ENCODE results near the gene PLB1.
A peak's percentile ranks its signal among the peaks of the same experiment; 100 is the strongest.

PLB1 gene, protein sequence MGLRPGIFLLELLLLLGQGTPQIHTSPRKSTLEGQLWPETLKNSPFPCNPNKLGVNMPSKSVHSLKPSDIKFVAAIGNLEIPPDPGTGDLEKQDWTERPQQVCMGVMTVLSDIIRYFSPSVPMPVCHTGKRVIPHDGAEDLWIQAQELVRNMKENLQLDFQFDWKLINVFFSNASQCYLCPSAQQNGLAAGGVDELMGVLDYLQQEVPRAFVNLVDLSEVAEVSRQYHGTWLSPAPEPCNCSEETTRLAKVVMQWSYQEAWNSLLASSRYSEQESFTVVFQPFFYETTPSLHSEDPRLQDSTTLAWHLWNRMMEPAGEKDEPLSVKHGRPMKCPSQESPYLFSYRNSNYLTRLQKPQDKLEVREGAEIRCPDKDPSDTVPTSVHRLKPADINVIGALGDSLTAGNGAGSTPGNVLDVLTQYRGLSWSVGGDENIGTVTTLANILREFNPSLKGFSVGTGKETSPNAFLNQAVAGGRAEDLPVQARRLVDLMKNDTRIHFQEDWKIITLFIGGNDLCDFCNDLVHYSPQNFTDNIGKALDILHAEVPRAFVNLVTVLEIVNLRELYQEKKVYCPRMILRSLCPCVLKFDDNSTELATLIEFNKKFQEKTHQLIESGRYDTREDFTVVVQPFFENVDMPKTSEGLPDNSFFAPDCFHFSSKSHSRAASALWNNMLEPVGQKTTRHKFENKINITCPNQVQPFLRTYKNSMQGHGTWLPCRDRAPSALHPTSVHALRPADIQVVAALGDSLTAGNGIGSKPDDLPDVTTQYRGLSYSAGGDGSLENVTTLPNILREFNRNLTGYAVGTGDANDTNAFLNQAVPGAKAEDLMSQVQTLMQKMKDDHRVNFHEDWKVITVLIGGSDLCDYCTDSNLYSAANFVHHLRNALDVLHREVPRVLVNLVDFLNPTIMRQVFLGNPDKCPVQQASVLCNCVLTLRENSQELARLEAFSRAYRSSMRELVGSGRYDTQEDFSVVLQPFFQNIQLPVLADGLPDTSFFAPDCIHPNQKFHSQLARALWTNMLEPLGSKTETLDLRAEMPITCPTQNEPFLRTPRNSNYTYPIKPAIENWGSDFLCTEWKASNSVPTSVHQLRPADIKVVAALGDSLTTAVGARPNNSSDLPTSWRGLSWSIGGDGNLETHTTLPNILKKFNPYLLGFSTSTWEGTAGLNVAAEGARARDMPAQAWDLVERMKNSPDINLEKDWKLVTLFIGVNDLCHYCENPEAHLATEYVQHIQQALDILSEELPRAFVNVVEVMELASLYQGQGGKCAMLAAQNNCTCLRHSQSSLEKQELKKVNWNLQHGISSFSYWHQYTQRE (N-terminal part only)

DNA sequence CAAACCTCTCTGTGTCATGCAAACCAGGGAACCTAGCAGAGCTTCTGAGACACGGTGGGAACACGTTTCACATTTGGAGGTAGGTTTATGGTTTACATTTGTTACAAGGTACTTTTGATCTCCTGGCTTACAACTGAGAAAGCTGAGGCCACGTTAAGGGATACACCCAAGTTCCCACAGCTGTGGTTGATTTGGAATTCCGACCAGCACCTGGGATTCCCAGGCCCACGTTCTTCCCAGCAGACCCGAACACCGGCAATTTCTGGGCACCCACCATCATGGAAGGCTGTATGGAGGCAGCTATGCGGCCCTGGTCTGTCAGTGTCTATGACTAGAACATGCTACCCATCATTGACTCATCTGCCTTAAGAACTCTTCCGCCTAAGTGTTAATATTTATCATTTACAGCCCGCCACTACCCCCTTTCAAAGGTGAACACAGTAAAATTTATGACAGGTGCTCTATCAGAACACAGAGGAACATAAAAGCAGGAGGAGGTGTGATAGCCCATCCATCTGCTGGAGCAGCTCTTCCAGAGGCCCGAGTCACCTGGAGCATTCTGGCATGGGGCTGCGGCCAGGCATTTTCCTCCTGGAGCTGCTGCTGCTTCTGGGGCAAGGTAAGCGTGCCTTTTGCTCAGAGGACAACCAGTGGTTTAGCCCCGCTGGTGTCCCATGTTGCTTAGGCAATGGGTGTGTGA lies at the start of gene PLB1:
TSS of gene PLB1 (plus strand) at position 510 of the 700 bp plus-strand sequence. CDS start at position 565, 55 bp downstream.
- no peak for DNase-seq

- no peak for DNase-seq
Measured at GRCh38 chr2:28446531-28446930, 49.3 kb upstream of the PLB1 start.

GRCh38 chr2:28447086-28447485 lies 48.8 kb upstream of the PLB1 start:
- no peak for DNase-seq

DNA sequence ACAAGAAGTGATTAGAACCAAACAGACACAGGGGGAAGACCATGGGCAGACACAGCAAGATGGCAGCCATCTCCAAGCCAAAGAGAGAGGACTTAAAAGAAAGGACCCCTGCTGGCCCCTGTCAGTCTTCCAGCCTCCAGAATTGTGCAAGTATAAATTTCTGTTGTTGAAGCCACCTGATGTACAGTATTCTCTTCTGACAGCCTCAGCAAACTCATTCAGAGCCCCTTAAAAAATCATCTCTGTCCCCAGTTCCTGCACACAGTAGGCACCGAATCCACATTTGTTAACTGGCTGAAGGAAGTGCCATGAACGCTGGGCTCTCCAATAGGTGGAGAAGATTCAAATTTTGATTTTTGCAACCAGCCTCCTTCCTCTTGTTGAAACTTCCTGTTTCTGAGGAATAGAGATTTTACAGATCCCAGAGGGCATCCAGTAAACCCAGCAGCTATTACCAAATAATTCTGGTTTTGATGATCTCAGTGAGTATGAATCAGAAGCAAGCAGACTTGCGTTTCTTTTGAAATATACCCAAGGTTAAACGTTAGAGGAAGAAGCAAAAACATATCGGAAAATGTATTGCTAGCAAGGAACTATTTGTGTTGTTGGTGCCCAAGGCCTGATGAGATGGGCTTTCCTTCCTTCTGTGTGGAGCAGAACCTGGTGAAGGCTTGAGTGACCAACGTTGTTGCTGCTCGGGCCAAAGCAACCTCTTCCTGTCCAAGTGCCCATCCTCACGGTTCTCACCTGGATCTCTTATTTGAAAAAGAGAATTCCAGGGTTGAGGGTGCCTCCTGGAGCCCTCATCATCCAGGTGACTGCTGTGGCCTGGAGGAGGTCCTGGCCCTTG lies 47.7 kb upstream of the PLB1 start:
- no peak for DNase-seq

DNA sequence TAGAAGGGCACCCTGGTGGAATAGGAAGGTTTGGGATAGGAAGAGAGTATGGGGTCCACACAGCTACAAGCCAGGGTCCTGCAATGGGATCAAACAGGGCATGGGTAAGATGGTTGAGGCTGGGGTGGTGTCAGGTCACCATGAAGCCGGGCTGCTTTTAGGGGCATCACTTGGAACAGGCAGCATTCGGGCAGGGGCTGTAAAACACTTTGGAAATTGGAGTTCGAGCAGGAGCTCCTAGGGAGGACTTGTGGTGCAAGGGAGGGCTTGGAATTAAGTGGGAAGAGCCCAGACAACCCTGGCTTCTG lies 47.1 kb upstream of the PLB1 start:
- no peak for DNase-seq

DNA sequence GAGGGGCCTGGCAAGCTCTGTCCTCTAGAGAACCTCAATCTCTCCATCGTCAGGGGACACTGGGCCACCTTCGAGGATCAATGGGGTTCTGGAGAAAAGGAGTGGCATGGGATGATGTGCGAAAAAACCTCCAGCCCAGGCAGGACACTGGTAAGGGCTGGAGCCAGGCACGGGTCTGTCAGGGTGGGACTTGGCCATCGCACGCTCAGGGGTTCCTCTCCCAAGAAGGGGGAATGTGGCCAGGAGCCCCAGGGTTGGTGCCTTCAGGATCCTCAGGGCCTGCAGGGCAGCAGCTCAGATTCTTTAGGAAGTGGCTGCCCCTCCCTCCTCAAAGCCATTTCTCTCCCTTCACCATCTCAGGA lies 46.8 kb upstream of the PLB1 start:
- no peak for DNase-seq

GRCh38 chr2:28449488-28450395 lies 46.1 kb upstream of the PLB1 start:
- no peak for DNase-seq

DNA sequence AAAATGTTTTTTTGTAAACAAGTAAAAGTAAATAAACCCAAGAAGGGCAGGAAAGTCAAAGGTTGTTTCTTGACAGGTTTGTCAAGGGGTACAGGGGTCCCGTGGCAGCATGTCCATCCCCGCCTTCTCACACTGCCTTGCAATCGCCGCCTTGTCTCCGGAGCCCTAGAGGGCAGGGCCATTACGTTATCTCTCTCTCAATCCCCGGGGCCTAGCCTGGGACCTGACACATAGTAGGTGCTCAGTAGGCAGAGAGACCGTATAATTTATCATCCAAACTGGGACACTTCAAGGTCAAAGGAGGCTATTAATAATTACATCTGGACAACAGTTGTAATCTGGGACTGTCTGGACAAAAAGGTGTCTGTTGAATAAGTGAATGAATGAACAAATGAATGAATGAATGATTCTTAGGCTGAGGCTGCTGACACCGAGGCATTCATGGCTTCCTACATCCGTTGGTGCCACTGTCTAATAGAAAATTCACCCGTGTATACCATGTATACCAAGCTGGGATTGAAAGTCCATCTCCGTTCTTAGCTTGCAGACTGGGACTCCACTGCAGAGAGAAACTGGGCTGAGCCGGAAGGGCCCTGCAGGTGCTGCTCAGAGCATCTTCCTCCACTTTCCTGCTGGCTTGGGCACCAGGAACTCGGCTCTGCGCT lies 44.8 kb upstream of the PLB1 start:
- DNase-seq = no peak

GRCh38 chr2:28451793-28452533 lies 43.9 kb upstream of the PLB1 start:
- DNase-seq = no peak

GRCh38 chr2:28452534-28453081 lies 43.3 kb upstream of the PLB1 start:
- DNase-seq = peak; percentile 26

DNA sequence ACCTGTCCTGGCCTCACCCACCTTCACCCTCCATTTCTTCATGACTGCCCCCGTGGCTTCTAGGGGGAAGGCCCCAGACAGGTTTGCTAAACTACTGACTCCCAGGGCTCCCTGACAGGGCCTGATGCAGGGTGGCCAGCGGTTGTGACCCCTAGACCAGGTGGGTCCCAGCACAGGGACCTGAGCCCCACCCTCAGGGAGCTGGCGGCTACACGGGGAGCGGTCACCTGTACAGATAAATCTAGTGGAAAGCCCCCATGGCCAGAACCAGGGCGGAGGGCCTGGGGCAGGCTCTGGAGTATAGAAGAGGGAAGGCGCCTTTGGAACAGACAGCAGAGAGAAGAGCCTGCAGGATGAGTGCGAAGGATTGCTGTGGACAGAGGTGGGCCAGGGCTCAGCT lies 42.5 kb upstream of the PLB1 start:
- no peak for DNase-seq

DNA sequence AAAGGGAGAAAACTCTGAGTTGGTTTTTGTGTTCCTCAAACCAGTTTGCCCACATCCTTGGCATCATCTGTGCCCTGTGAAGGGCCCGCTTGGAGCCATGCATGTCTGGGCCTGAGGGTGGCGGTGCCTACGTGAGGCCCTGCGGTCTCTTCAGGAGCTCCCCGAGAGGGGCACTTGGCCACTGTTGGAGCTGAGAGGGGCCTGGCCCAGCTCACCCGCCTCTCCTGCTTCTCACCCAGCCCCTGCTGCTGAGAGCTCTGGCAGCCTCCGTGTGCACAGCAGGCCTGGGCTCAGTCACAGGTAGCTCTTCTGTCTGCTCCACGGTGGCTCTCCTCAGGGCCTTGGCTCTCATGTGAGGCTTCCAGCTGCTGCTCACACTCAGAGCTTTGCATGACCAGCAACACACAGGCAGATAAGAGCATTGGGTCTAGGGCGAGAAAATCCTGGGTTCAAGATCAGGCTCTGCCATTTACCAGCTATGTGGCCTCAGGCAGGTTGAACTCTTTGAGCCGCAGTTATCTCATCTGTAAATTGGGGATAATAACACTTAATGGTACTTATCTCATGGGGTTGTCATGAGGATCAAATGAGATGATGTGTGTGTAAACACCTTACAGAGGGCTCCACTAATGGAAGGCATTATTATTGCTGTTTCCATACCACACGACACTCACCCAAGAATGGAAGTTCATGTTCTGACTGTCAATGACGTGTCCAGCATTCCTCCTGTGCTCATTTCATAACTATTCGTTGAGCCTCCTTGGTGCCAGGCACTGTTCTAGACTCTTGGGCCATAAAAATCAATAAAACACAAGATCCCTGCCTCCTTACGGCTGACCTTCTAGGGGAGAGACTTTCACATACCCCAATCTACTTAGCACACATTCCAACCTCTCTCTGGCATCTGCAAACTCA lies 41.6 kb upstream of the PLB1 start:
- no peak for DNase-seq

DNA sequence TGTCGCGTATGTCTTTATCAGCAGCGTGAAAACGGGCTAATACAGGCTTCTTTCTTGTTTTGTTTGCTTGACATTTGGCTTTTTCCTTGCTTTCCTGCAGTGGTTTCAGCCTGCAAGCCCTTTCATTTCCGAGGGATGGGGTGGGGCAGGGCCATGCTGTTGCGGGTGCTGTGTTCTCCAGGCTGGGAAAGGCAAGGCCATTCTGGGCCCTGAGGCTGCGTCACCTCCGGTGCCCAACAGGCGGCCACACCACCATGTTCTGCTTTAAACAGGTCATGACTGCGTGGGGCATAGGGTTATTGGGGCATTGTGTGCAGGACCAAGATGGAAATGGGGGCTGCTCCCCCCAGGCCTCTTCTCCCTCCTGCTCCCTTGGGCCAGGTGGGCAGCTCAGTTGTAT lies 38.6 kb upstream of the PLB1 start:
- DNase-seq = no peak

DNA sequence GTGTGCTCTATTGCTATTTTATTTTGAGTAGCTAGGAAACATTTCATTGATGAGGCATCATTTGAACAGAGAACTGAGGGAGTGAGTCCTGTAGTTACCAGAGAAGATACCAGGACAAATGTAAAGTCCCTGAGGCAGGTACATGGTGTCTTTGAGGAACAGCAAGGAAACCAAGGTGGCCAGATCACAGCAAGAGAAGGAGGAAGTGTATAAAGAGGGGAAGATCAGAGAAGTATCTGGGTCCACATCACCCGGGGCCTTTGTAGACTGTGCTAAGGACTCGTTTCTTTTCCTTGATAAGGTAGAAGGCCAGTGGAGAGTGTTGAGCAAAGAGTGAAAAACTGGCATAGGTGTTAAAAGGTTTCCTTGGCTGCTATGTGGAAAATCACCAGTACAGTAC lies 34.8 kb upstream of the PLB1 start:
- DNase-seq = no peak

DNA sequence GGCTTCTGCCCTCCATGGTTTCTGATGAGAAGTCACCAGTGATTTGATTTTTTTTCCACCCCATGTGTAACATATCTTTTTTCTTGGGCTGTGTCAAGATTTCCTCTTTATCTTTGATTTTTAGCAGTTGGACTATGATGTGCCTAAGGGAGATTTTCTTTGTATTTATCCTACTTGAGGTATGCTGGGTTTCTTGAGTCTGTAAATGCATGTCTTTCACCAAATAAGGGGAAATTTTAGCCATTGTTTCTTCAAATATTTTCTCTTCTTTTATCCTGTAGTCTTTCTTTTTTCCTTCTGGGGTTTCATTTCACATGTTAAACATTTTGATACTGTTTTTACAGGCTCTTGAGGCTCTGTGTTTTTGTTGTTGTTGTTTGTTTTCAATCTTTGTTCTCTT lies 33.7 kb upstream of the PLB1 start:
- no peak for DNase-seq

GRCh38 chr2:28463211-28463816 lies 32.5 kb upstream of the PLB1 start:
- no peak for DNase-seq

DNA sequence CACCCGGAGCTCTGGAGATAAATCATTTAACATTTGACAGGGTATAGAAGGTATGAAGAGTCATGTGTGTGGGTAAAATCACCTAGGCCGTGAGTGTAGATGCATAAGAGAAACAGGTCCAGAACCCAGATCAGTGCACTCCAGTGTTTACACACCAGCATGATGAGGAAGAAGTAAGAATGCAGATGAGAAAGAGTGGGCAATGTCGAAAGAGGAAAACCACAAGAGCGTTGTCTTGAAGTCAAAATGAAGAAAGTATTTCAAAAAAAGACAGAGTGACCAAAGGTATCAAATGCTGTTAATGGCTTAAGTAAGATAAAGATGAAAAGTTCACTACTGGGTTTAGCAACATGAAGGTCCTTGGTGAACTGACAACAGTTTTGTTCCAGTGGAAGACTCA lies 32.0 kb upstream of the PLB1 start:
- no peak for DNase-seq
